K562 (cell line): ENCODE data around the gene ALKBH3. TPM values are rescaled to one million over a fixed set of nuclear protein-coding genes. Genes with fewer than 3 reads are reported as not detected.

Experiments
- ATAC-seq: fragments of 200-7000 bp; cut with Tn5 transposase; 3 replicates; pipeline ENCODE4 v1.9.1; 2020; ENCODE audit warnings: moderate library complexity
- BruUV-seq: library from RNA; stranded (reverse); fragments of 400-500 nt; replicated peaks from 2 replicates; lab custom pipeline; 2021; lab: Mats Ljungman, UMichigan
- CTCF ChIA-PET: fragments of 300-600 bp; formaldehyde crosslinking; extraction: SDS; loops from one replicate; lab custom pipeline; 2021; ENCODE audit warnings: low intra/inter-chr PET ratio; lab: Yijun Ruan, JAX
- POLR2A ChIA-PET: fragments of 300-600, 350-650 bp; sonication (Branson Sonifier 250); formaldehyde crosslinking; extraction: SDS; loops from one replicate; lab custom pipeline; 2021; ENCODE audit warnings: antibody characterized with exemption, inconsistent platforms; lab: Yijun Ruan, JAX
- DNase-seq, 4 experiments: peaks; one replicate each; pipeline versions ENCODE4 v3.0.0 to v3.0.0-alpha.2; 2011 to 2018; ENCODE audit warnings: low spot score in 3 of 4, mixed read lengths in 3 of 4; ENCODE audit errors: extremely low read depth in 1 of 4
- FAIRE-seq: peaks from 2 replicates; lab custom pipeline; 2011; peaks lifted over from hg19 to GRCh38; lab: Jason Lieb, UNC
- H2AFZ ChIP-seq: 2 replicates; pipeline ENCODE4 v1.6.0; 2011; ENCODE audit warnings: low read depth, low read length, control low read depth, inconsistent platforms
- H3K27ac ChIP-seq: fragments of 200-600 bp; 3 replicates; pipeline ENCODE4 v1.8.0; 2011; ENCODE audit warnings: low read depth, mild to moderate bottlenecking, control low read depth, inconsistent platforms, low read length, moderate library complexity, mixed read lengths; ENCODE audit errors: extremely low read depth
- H3K27me3 ChIP-seq, 2 experiments: fragments of 300-600 bp in 1 of 2; 2 replicates in 1 of 2; 3 replicates in 1 of 2; pipeline versions ENCODE4 v1.6.0 to v1.8.0; 2011; ENCODE audit warnings: inconsistent platforms in 2 of 2, low read length in 2 of 2, mild to moderate bottlenecking in 1 of 2, mixed read lengths in 1 of 2, moderate library complexity in 1 of 2; ENCODE audit not compliant: control insufficient read depth in 2 of 2, insufficient read depth in 2 of 2
- H3K36me3 ChIP-seq: fragments of 300-600 bp; 3 replicates; pipeline ENCODE4 v1.8.0; 2011; ENCODE audit warnings: mild to moderate bottlenecking, low read length, inconsistent platforms; ENCODE audit not compliant: control insufficient read depth, insufficient read depth
- H3K4me1 ChIP-seq, 2 experiments: fragments of 200-600 bp in 1 of 2; replicated peaks in 1 of 2; 2 replicates in 1 of 2; 3 replicates in 1 of 2; pipeline versions ENCODE4 v1.5.1 to v1.8.0; 2011; ENCODE audit warnings: inconsistent platforms in 2 of 2, low read length in 2 of 2, mild to moderate bottlenecking in 1 of 2, mixed read lengths in 1 of 2, moderate library complexity in 1 of 2; ENCODE audit not compliant: control insufficient read depth in 2 of 2, insufficient read depth in 2 of 2
- H3K4me2 ChIP-seq: 2 replicates; pipeline ENCODE4 v1.6.1; 2011; ENCODE audit warnings: low read length, control low read depth, inconsistent platforms, mixed read lengths; ENCODE audit not compliant: insufficient read depth
- H3K4me3 ChIP-seq: fragments of 200-600 bp; sonication (generic), shearing (Covaris generic); 2 replicates; pipeline ENCODE4 v1.5.1; 2016; ENCODE audit warnings: control low read depth, inconsistent platforms
- H3K79me2 ChIP-seq: fragments of 200-600 bp; 3 replicates; pipeline ENCODE4 v1.8.0; 2011; ENCODE audit warnings: low read length, inconsistent platforms; ENCODE audit not compliant: control insufficient read depth, insufficient read depth
- H3K9ac ChIP-seq, 2 experiments: 2 replicates each; pipeline versions ENCODE4 v1.6.0 to v1.6.1; 2011; ENCODE audit warnings: low read depth in 2 of 2, low read length in 2 of 2, control low read depth in 1 of 2, inconsistent platforms in 1 of 2, mild to moderate bottlenecking in 1 of 2, mixed read lengths in 1 of 2; ENCODE audit not compliant: insufficient read depth in 1 of 2
- H3K9me1 ChIP-seq: one replicate; pipeline ENCODE4 v1.6.0; 2011; ENCODE audit warnings: inconsistent platforms, mild to moderate bottlenecking, low read length, moderate library complexity; ENCODE audit not compliant: control insufficient read depth, insufficient read depth
- H3K9me3 ChIP-seq: replicated peaks from 2 replicates; pipeline ENCODE4 v1.5.1; 2011; ENCODE audit warnings: low read depth, low read length, inconsistent platforms; ENCODE audit not compliant: control insufficient read depth, insufficient read depth
- H4K20me1 ChIP-seq: replicated peaks from 2 replicates; pipeline ENCODE4 v1.6.1; 2011; ENCODE audit warnings: low read length, inconsistent platforms, mixed read lengths; ENCODE audit not compliant: control insufficient read depth, insufficient read depth
- FOXM1 ChIP-seq, 2 experiments: fragments of 450-650 bp in 1 of 2; sonication (generic) in 1 of 2; formaldehyde crosslinking in 1 of 2; IDR thresholded peaks; 2 replicates each; pipeline versions ENCODE4 v1.6.1 to v1.9.0; 2017 to 2022; ENCODE audit warnings: low read depth in 2 of 2, mild to moderate bottlenecking in 2 of 2, missing genetic modification reagents in 1 of 2, moderate library complexity in 1 of 2
- ZNF311 ChIP-seq: fragments of 250-450 bp; sonication (Bioruptor Pico); IDR thresholded peaks from 2 replicates; pipeline ENCODE4 v1.4.0; 2020; ENCODE audit warnings: mild to moderate bottlenecking, moderate library complexity
- WGBS: fragments of 100-300 bp; shearing (Covaris generic); methylation state at CpG from one replicate; pipeline ENCODE4 v1.1.6; 2016; ENCODE audit warnings: low coverage, mixed read lengths; ENCODE audit not compliant: insufficient coverage; ENCODE audit errors: missing lambda C conversion rate; 5-methylcytosine and 5-hydroxymethylcytosine counted together
- in situ Hi-C: fragments of 300-500 bp; cut with MboI; formaldehyde crosslinking; loops from 4 replicates; pipeline ENCODE4 v1.15.0; 2018; ENCODE audit warnings: inconsistent platforms, mixed read lengths
- intact Hi-C: fragments of 100-400 bp; cut with micrococcal nuclease; formaldehyde crosslinking; loops from 2 replicates; pipeline ENCODE4 v1.14.2; 2022
- polyA plus RNA-seq, 8 experiments: library from polyadenylated mRNA; depleted of rRNA in 4 of 8; stranded (reverse) in 5 of 8; unstranded in 3 of 8; fragments of >200 nt; fragmentation: Nextera tagmentation in 2 of 8; fragmentation: Illumina TruSeq in 1 of 8; extraction: Ambion mirVana in 2 of 8; extraction: Trizol in 1 of 8; gene quantifications; 2 replicates each; pipeline versions ENCODE4 v1.2.1 to v1.2.3, GENCODE V29; 2011 to 2014; ENCODE audit warnings: inconsistent platforms in 1 of 8, missing spikeins in 1 of 8
- total RNA-seq, 7 experiments: library from RNA; depleted of rRNA in 6 of 7; stranded (reverse); fragments of >200 nt in 6 of 7; fragmentation: Illumina TruSeq in 2 of 7; extraction: Trizol in 2 of 7; gene quantifications; 2 replicates each; pipeline versions ENCODE4 v1.2.1 to v1.2.3, GENCODE V29; 2011 to 2021; ENCODE audit warnings: low replicate concordance in 1 of 7
- TF ChIP-seq, protein P1 (sequence below): sonication (generic); formaldehyde crosslinking; IDR thresholded peaks from 2 replicates; pipeline ENCODE4 v1.8.1; 2022; ENCODE audit warnings: missing genetic modification reagents
- TF ChIP-seq, protein P2 (sequence below), 2 experiments: fragments of 450-650 bp in 1 of 2; sonication (generic) in 1 of 2; formaldehyde crosslinking in 1 of 2; IDR thresholded peaks in 1 of 2; conservative IDR thresholded peaks in 1 of 2; 2 replicates each; pipeline versions ENCODE4 v1.6.1 to v1.8.1; 2016 to 2023; ENCODE audit warnings: mild to moderate bottlenecking in 2 of 2, moderate library complexity in 2 of 2, inconsistent platforms in 1 of 2, missing genetic modification reagents in 1 of 2

Gene ALKBH3
- total and polyA plus RNA-seq, 9 of the 15 experiments (the other 6 are each of a cell fraction or from before 2014, with no cell fraction given) = 16.0 to 49.9 (median 36.5) TPM

DNA sequence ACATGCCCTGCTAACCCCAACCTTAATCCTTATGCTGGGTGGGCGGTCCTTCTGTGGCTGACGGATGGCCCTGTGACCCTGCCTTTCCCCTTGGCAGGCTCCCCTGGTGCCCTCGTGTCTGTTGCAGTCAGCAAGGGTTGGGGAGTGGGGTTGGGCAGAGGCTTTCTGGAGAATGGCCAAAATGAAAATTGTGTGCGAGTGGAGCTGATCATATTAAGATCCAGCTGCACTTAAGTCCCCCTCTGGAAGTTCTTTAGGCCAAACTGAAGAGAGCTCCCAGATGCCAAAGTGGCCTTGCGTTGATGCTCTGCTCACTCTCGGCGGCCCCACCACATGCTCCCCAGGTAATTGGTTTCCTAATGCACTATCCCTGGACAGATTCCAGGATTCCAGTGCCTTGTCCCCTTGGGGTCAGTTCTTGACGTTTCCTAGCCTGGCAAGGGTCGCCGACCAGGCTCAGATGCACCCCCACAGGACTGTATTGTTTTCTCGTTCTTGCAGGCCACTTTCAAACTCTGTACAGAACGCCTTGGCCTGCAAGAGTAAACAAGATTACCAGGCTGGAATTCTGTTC lies 45.4 kb downstream of the ALKBH3 start (continued):
- TF ChIP-seq, protein P1, sequence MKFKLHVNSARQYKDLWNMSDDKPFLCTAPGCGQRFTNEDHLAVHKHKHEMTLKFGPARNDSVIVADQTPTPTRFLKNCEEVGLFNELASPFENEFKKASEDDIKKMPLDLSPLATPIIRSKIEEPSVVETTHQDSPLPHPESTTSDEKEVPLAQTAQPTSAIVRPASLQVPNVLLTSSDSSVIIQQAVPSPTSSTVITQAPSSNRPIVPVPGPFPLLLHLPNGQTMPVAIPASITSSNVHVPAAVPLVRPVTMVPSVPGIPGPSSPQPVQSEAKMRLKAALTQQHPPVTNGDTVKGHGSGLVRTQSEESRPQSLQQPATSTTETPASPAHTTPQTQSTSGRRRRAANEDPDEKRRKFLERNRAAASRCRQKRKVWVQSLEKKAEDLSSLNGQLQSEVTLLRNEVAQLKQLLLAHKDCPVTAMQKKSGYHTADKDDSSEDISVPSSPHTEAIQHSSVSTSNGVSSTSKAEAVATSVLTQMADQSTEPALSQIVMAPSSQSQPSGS = no peak
- TF ChIP-seq ZNF311 (CRISPR knock-in tag) = no peak

DNA sequence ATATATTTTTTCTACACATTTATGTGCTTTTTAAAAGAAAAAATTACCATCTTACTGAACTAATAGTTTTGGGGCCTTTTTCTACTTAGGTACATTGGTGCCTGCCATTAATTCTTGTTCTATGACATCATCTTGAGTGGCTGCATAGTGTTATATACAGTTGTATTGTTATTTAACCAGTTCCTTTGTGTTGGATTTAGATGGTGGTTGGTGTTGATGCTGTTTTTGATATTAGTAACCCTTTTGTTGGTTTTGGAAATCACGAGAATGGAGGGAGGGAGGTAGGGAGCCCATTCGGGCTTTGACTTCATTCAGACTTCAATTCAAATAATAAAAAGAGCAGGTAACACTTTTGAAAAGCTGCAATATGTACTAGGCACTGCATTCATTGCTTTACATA lies 46.4 kb downstream of the ALKBH3 start:
- H3K9me3 ChIP-seq = no peaks in the 10 kb centered on the region
- ChIA-PET CTCF (no interaction called here), POLR2A (no interaction called here)
- H3K9me1 ChIP-seq = no peaks in the 10 kb centered on the region
- H3K9ac ChIP-seq = no peak overlapping the region
- H2AFZ ChIP-seq = no peak overlapping the region
- H3K4me1 ChIP-seq = peaks cover 4 to 10% of the 10 kb centered on the region in 2 experiments; a peak in 3 of 5 replicates
- TF ChIP-seq, protein P2, sequence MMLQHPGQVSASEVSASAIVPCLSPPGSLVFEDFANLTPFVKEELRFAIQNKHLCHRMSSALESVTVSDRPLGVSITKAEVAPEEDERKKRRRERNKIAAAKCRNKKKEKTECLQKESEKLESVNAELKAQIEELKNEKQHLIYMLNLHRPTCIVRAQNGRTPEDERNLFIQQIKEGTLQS (IDR thresholded peaks at IDR 0.05) = 0 out of 2 replicates have a peak, but pooled peaks have one; percentile 18
- TF ChIP-seq, protein P2 (CRISPR knock-in tag; conservative IDR thresholded peaks at IDR 0.05) = no peak
- no peak for TF ChIP-seq FOXM1 (IDR thresholded peaks at IDR 0.05; ENCODE audit: low read depth)
- TF ChIP-seq FOXM1 (CRISPR knock-in tag; IDR thresholded peaks at IDR 0.05; ENCODE audit: low read depth) = no peak
- in situ Hi-C loops (no loop called here), intact Hi-C loops (no loop called here)
- H3K4me2 ChIP-seq = no peak overlapping the region
- no peak overlapping the region for H3K4me3 ChIP-seq
- H3K27ac ChIP-seq = no peak overlapping the region
- no peak for FAIRE-seq
- 22% methylated on average over 2 of the region's 2 CpGs for WGBS
- peaks cover 0 to 8% of the 10 kb centered on the region in 2 experiments; a peak in 1 of 5 replicates for H3K27me3 ChIP-seq
- no peaks in the 10 kb centered on the region for H3K79me2 ChIP-seq
- H4K20me1 ChIP-seq = no peaks in the 10 kb centered on the region
- no peak for DNase-seq
- BruUV-seq = no TSS peak
- no peak for ATAC-seq
- H3K36me3 ChIP-seq = no peaks in the 10 kb centered on the region
